HG02759 (cell line): ENCODE results near the gene PPP2R3C.
A peak's percentile ranks its signal among the peaks of the same experiment; 100 is the strongest.
"Not testable (repeated sequence)": the region's sequence is repeated elsewhere in the genome, so short reads cannot be mapped to it uniquely, and the experiment has no call there.

Experiments
- ATAC-seq: cut with Tn5 transposase; IDR thresholded peaks from one replicate; pipeline ENCODE4 v1.9.1; 2021; ENCODE audit warnings: mild to moderate bottlenecking, moderate library complexity; ENCODE audit not compliant: unreplicated experiment

The PPP2R3C gene

DNA sequence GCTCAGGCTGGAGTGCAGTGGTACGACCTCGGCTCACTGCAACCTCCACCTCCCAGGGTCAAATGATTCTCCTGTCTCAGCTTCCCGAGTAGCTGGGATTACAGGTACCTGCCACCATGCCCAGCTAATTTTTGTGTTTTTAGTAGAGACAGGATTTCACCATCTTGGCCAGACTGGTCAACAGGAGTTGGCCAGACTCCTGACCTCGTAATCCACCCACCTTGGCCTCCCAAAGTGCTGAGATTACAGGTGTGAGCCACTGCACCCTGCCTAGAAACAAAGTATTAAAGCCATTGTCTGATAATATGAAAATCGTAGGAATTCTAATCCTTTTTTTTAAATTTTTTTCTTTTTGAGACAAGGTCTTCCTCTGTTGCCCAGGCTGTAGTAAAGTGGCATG lies 56.1 kb downstream of the PPP2R3C start:
- ATAC-seq, result not testable (repeated sequence)

DNA sequence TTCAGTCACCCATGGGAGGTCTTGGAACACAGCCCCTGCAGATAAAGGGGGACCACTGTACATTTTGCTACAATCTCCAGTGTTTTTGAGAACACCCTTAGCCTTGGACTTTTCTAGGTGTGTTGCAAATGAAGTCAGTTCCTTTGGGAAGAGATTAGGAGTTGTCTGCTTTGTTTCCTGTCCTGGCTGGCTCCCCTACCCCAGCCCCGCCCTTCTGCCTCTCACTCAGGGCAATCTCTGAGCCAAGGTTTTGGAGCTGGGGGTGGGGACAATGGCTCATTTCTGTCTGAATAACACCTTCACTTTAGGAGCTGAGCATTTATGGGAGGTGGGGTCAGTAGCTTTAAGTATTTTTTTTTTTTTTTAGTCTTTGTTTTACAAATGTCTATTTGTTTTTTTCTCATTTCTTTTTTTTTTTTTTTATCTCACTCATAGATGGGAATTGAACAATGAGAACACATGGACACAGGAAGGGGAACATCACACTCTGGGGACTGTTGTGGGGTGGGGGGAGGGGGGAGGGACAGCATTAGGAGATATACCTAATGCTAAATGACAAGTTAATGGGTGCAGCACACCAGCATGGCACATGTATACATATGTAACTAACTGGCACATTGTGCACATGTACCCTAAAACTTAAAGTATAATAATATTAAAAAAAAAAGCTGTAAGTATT lies 60.5 kb downstream of the PPP2R3C start:
- not testable (repeated sequence) for ATAC-seq

DNA sequence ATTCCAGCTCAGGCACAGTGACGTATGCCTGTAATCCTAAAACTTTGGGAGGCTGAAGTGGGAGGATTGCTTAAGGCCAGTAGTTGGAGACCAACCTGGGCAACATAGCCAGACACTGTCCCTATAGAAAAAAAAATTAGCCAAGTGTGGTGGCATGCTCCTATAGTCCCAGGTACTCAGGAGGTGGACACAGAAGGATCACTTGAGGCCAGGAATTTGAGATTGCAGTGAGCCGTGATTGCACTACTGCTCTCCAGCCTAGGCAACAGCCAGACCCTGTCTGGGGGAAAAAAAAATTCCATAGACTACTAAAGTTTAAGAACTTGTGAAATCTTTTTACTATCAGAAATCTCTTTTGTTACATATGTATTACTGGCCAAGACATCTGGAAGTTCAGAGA lies 69.2 kb downstream of the PPP2R3C start:
- no peak for ATAC-seq

DNA sequence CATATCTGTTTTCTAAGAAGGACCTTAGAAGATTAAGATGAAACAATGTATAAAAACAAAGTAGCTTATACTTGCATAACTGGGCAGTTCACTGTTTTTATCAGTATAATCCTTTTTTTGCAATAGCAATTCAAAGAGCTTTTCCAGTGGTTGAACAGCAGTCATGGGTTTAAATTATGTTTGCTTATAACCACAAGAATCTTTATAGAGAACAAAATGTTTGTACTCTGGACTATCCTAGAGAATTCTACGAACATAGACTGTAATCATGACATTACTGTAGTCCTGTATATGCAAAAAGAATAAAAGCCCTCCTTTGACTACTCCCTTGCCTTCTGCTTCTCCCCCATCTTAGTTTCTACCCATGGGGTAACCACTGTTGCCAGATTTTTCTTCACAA lies 70.0 kb downstream of the PPP2R3C start:
- no peak for ATAC-seq

DNA sequence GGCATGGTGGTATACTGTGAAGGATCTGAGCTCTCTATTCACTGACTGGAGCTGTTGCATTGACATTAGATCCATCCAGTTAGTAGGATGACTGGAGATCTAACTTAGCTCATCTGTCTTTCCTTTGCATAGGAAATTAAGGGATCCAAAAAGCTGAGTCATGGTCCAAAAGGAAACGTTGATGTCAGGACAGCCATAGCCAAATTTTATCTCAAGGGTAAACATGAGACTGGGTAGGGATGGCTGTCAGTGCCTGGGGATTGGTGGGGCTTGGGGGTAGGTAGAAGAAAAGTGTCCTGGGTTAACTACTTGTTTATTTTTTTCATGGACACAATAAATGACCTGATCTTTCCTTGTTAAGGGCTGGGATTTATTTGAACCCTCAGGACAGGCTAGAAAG lies 71.1 kb downstream of the PPP2R3C start:
- ATAC-seq, result no peak

DNA sequence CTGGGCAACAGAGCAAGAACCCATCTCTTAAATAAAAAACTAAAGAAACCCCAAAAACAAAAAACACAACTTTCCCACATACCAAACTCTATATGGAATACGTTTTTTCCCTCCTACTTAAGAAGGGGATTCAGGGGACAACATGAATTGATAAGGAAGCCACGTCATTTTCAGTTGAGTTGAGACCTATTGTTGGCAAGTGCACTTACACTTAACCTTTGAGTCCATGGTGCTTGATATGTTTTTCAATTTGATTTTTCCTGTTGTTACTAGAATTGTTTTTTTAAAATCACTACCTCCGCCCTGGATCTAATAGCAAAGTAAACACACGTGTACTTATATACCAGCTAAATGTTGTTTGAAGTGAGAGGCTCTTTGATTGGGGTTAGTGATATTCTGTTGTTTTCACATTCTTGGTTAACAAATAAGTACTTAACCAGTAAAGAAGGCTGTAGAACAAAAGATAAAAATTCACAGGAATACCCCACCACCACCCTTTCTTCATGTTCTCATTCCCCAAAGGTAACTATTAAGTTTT lies 73.7 kb downstream of the PPP2R3C start:
- no peak for ATAC-seq

DNA sequence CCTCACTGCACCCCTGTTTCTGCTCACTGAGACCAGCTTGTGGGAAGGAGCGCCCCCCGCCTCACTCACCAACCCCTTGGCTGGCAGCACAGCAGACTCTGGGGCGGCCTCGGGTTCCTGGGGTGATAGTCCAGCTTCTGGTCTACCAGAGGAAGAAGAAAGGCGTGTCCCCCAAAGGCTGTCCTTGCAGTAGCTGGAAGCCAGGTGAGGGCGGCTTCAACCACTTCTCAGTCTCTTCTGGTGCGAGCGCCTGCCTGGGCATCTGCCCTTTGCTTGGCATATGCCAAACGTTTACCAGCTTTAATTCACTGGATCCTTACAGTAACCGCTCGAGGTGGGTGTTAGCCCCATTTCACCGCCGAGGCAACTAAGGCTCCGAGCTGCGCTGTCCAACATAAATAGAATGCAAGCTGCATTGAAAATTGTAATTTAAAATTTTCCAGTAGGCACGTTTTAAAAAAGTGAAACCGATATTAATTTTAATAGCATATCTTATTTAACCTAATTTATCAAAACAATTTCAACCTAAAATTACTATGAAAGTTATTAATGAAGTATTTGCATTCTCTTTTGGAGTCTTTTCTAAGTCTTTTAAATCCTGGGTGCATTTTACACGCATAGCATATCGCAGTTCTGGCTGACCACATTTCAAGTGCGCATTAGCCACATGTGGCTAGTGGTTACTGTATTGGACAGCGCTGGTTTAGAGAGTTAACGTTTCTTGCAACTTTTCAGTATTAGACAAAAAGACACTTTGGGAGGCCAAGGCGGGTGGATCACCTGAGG lies 74.8 kb downstream of the PPP2R3C start:
- peak; percentile 17 for ATAC-seq

DNA sequence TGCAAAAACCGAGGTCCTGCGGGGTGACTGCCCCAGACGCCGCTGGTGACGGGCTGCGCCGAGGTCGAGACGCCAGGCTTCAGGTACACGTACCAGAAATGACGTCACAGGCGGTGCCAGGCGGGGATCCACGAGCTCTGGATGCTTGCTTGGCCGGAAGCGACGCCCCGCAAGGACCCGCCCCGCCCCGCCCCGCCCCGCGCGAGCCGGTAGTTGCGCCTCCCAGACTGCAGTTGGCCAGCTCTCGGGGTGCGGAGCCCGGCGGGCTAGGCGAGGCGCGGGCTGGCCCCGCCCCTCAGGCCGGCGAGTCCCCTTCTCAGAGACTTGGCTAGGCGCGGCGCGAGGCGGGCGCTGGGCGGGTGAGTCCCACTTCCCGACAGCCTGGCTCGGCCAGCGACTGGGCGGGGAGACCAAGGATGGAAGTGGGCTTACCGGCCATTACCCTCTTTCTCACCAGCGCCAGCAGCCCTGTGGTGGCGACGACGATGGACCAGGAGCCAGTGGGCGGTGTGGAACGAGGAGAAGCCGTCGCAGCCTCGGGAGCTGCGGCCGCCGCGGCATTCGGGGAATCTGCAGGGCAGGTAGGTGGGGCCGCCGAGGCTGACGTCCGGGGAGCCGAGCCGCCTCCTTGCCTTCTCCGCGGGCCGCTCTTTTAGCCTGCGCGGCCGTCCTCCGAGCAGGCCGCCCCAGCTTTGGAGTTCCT lies 75.6 kb downstream of the PPP2R3C start, which contains the start of gene FAM177A1:
FAM177A1 (plus strand) TSS at position 225 of the 703 bp plus-strand sequence; CDS start at position 417, 192 bp downstream.
- peak; percentile 94 for ATAC-seq

DNA sequence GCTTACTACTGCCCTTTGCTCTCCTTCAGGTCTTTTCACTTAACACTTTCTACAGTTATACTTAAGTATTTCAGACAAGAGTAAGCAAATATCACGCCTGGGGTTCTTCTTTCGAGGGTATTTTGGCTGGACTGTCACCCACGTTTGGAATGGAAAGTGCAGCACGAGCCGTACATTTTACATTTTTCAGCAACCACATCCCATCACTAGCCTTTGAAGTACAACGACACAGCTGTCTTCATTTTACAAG lies 76.1 kb downstream of the PPP2R3C start:
- no peak for ATAC-seq

DNA sequence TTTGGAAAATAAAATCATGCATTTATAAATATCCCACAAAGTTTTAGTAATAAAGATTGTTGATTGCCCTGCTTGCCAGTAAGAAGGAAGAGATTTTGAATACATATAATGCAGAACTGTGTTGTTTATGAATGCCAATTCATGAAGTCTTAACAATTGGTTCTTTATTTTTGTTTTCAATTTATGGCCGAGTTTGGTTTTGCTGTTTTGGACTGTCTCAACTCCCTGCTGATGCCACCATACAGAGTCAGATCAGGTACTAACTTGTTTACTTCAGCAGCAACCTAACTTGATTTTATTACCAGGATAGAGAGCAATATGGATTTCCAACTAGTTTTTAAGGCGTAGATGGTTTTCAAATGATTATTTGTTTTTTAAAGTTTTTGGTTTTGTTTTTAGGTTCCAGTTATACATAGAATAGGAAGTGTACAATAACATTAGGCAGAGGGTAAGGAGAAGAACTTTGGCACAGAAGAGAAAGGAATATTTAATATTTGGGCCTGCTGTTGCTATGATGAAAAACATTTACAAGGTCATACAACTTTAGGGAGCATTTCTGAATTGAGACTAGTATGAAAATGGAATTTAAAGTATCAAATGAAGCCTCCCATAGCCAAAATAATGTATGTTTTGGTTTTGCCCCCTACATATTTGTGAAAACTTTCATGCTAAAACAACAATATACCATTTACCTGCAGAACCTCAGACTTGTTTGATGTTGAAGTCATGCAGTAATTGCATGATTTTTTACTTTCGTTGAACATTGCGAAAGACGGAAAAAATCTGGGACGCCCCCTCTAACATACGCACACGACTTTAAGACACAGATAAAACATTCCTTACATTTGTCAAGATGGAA lies 76.6 kb downstream of the PPP2R3C start:
- no peak for ATAC-seq

DNA sequence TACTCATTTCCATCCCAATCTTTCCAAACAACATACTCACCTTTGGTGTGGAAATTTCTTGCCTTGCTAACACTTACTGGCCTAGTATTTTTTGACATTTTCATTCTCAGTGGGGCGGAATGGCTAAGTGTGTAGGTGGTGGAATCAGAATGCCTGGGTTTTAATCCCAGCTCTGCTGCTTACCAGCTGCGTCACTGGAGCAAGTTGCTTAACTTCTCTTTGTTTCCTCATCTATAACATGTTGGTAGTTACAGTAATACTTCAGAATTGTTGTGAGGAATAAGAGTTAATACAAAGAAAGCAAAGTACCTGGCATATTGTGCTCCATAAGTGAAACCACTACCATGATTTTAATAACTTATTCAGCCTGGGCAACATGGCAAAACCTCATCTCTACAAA lies 78.7 kb downstream of the PPP2R3C start:
- ATAC-seq, result no peak

DNA sequence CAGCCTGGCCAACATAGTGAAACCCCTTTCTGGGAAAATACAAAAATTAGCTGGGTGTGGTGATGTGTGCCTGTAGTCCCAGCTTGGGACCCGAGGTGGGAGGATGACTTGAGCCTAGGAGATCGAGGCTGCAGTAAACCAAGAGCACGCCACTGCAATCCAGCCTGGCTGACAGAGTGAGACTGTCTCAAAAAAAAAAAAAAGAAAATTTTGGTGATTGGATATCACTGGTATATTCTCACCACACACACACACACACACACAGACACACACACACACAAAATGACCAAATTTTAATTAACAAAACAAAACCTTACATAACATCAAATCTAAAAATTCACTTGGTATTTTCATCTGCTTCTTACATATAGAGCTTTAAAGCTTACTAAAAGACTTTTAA lies 79.2 kb downstream of the PPP2R3C start:
- no peak for ATAC-seq

DNA sequence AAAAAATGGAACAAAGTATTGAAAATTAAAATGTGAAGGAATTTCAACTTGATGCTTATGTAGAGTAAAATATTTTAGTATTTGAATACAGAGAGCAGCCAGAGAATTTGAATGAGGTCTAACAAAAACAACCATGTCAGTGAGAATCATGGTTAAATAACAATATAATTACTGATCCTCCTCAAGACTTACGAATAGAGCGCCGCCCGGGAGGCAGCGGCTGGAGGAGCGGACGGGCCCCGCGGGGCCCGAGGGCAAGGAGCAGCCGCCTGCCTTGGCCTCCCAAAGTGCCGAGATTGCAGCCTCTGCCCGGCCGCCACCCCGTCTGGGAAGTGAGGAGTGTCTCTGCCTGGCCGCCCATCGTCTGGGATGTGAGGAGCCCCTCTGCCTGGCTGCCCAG lies 83.5 kb downstream of the PPP2R3C start:
- not testable (repeated sequence) for ATAC-seq
